WI38 (cell line): ENCODE data around the gene IFITM1.
"Not testable (repeated sequence)": the region's sequence is repeated elsewhere in the genome, so short reads cannot be mapped to it uniquely, and the experiment has no call there.

ENCODE experiments used
- H3K4me3 ChIP-seq: 2 replicates; pipeline ENCODE4 v1.5.1; 2011; ENCODE audit warnings: low read depth, mild to moderate bottlenecking, control low read depth, low read length
- CTCF ChIP-seq: IDR thresholded peaks from 2 replicates; pipeline ENCODE4 v1.5.1; 2012; ENCODE audit warnings: low read depth, mild to moderate bottlenecking, control low read depth, low read length

IFITM1 gene

GRCh38 chr11:344836-345578 lies 31.2 kb downstream of the IFITM1 start:
- no peak overlapping the region for H3K4me3 ChIP-seq
- TF ChIP-seq CTCF: no peak

- H3K4me3 ChIP-seq: no peak overlapping the region
- no peak for TF ChIP-seq CTCF
These were observed 32.7 kb downstream of the IFITM1 start for GRCh38 chr11:346529-346928.

- not testable (repeated sequence) for H3K4me3 ChIP-seq
These were observed 35.6 kb downstream of the IFITM1 start for GRCh38 chr11:349270-349954.

GRCh38 chr11:350033-350722 lies 36.3 kb downstream of the IFITM1 start:
- H3K4me3 ChIP-seq: not testable (repeated sequence)

GRCh38 chr11:350723-351255 lies 36.9 kb downstream of the IFITM1 start:
- H3K4me3 ChIP-seq: no peak overlapping the region
- TF ChIP-seq CTCF: no peak

GRCh38 chr11:351411-351810 lies 37.6 kb downstream of the IFITM1 start:
- H3K4me3 ChIP-seq: no peak overlapping the region
- no peak for TF ChIP-seq CTCF

- H3K4me3 ChIP-seq: no peak overlapping the region
- TF ChIP-seq CTCF: no peak
These were observed 38.7 kb downstream of the IFITM1 start for GRCh38 chr11:352456-353031.
